ENCODE measurements around the gene GFAP. TPM values are rescaled to one million over a fixed set of nuclear protein-coding genes. Genes with fewer than 3 reads are reported as not detected.

Gene GFAP
- total RNA-seq, 1 donor from 2014 or later: not detected

DNA sequence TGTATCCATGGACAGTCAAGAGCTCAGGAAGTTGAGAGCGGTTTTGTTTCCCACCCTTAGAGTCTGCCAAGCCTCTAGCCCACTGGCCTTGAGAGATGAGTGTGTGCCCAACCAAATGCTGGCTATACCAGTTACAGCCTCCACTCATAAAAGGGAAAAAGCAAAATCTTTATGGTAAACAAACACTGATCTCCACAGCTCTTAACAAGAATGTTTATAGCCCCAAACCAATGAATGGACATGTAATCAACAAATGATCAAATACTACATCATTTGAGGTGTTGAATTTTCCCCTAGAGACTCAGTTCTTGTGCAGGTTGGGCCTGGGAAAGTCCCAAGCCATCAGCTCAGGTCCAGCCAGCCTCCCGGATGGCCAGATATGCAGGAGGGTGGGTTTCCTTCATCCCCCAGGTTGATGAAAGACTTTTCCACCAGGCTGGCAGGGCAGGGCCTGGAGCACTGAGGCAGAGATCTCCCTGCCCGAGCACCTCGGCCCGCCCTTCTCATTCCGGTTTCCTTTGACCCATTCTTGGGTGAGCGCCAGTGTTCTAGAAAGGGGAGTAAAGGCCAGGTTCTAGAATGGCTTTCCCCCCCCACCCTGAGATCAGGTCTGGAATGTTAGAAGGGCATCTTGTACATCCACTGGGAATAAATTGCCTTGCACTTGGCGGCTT is 12.2 kb downstream of the GFAP start:
- peak in 1 of 2 donors; percentile 47 for DNase-seq (ENCODE audit: low read depth in 2 of 2)

DNA sequence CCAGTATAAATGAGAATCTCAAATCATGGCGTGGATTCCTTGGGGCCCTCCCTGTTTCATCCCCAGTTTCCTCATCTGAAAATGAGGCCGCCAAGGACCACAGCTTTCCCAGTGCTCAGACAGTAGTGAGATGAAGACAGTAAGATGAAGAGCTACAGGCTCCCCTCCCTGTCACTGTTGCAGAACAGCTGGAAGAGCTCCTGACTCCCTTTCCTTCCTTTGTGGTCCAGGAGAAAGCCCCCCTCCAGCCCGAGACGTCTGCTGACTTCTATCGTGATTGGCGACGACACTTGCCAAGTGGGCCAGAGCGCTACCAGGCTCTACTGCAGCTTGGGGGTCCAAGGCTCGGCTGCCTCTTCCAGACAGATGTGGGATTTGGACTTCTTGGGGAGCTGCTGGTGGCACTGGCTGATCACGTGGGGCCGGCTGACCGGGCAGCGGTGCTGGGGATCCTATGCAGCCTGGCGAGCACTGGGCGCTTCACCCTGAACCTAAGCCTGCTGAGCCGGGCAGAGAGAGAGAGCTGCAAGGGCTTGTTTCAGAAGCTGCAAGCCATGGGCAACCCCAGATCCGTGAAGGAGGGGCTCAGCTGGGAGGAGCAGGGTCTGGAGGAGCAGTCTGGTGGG is 13.1 kb downstream of the GFAP start:
- DNase-seq (ENCODE audit: low read depth in 2 of 2): no peak

GRCh38 chr17:44901411-44901921 is 13.8 kb downstream of the GFAP start:
- DNase-seq (ENCODE audit: low read depth in 2 of 2): peak; percentile 74 to 88

GRCh38 chr17:44900894-44901293 is 14.4 kb downstream of the GFAP start:
- DNase-seq (ENCODE audit: low read depth in 2 of 2): peak; percentile 55 to 95

DNA sequence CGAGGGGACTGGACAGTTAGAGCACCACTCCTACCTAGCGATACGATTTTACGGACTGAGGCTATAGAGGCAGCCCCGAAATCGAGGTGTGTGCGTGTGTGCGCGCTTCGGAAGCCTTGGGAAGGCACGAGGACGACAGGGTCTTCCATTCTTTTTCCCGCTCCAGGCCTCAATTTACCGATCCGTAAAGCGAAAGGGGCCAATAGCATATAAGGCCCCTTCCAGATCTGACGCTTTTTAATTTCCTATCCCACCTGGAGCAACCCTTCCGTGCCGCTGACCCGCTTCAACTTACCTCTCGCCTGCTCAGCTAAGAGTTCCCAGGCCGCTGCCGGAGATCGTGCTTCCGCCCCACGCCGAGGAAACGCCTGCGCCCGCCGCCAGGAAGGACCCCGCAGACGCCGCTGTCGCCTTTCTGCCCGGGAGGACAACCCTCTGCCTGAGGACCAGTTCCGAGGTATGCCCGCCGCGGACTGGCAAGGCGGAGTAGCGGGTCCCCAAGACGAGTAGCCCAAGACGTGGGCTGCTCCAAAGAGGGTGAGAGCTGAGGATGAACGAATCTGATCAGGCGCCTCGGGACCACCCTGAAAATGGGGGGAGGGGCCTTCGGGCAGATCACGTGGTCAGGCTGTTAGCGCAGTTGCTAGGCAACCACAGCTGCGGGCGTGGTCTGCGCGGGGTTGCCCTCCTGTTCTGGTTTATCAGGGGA is 16.1 kb downstream of the GFAP start, which contains the start of gene EFTUD2:
Gene EFTUD2, minus strand, starts transcription at position 372 of the 709 bp plus-strand sequence. CDS start 4,924 bp downstream, outside the sequence.
- DNase-seq (ENCODE audit: low read depth in 2 of 2): peak; percentile 80 to 90

- peak; percentile 37 to 66 for DNase-seq (ENCODE audit: low read depth in 2 of 2)
Observed at GRCh38 chr17:44898768-44899073, 16.6 kb downstream of the GFAP start.

DNA sequence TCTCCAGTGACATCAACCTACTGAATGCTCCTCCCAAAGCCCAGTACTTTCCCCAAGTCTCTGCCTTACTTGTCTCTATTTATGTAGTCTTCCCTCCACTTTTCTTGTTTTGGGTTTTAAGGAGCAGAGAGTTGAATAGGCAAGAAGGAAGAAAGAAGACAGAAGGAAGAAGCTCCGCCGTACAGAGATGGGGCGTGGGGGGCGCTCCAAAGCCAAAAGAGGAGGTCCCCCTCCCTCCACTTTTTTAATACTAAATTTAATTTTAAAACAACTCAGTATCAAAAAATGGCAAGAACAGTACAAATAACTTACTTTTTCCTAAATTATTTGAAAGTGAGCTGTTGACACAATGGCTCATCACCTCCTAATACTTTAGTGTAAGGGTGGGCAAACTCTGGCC is 20.7 kb downstream of the GFAP start:
- no peak for DNase-seq (ENCODE audit: low read depth in 2 of 2)

- no peak for DNase-seq (ENCODE audit: low read depth in 2 of 2)
Observed at GRCh38 chr17:44892250-44892649, 23.1 kb downstream of the GFAP start.

GRCh38 chr17:44889003-44889402 is 26.3 kb downstream of the GFAP start:
- no peak for DNase-seq (ENCODE audit: low read depth in 2 of 2)

- no peak for DNase-seq (ENCODE audit: low read depth in 2 of 2)
Observed at GRCh38 chr17:44887971-44888954, 27.0 kb downstream of the GFAP start.

DNA sequence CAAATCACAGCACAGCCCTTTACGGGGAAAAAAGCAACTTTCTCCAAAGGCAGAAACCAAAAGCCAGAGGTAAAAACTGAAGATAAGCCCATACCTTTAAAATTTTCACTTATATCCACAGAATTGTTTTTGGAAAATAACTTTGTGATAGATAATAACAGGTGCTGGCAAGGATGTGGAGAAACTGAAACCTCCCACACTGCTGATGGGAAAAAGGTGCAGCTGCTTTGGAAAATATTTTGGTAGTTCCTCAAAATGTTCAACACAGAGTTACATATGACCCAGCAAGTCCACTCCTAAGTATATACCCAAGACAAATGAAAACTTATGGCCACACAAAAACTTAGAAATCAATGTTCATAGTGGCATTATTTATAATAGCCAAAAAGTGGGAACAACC is 28.3 kb downstream of the GFAP start:
- no peak for DNase-seq (ENCODE audit: low read depth in 2 of 2)

GRCh38 chr17:44884941-44885340 is 30.4 kb downstream of the GFAP start:
- no peak for DNase-seq (ENCODE audit: low read depth in 2 of 2)

GRCh38 chr17:44881145-44881544 is 34.2 kb downstream of the GFAP start:
- no peak for DNase-seq (ENCODE audit: low read depth in 2 of 2)

- no peak for DNase-seq (ENCODE audit: low read depth in 2 of 2)
Observed at GRCh38 chr17:44880062-44880461, 35.2 kb downstream of the GFAP start.

- no peak for DNase-seq (ENCODE audit: low read depth in 2 of 2)
Observed at GRCh38 chr17:44879376-44879775, 35.9 kb downstream of the GFAP start.

GRCh38 chr17:44878627-44879221 is 36.6 kb downstream of the GFAP start:
- DNase-seq (ENCODE audit: low read depth in 2 of 2): peak; percentile 9 to 49

GRCh38 chr17:44877121-44877520 is 38.2 kb downstream of the GFAP start:
- DNase-seq (ENCODE audit: low read depth in 2 of 2): no peak

DNA sequence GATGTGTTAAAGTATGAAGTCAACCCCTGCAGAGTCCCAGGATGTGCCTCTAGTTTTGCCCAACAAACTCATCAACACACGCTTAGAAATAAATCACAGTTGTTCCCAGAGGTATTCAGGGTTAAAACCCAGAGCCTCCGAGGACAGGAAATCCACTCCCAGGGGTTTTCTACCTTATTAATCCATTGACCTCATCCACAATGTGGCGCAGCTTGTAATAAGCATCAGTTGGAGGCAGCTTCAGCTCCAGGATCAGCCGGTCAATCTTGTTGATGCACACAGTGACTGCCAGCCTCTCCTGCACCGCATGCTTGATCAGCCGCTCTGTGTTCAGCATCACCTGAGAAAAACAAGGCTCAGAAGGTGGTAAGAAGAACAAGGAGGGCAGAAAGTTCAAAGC is 39.5 kb downstream of the GFAP start:
- no peak for DNase-seq (ENCODE audit: low read depth in 2 of 2)

- peak in 1 of 2 donors; percentile 67 for DNase-seq (ENCODE audit: low read depth in 2 of 2)
Observed at GRCh38 chr17:44872131-44872768, 43.0 kb downstream of the GFAP start.

DNA sequence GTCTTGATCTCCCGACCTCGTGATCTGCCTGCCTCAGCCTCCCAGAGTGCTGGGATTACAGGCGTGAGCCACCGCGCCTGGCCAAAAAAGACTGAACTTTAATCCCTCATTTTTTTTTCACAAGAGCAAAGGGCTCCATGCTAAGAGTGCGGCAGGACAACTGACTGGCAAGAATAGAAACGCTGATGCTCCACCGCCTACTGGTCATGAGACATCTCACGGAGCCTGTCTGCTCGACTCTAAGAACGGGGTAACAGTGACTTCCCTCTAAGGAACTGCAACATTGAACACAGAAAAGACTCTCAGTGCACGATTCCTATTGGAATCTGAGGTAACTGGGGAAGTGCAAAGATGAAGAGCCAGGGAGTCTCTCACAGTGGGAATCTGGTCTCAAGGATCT is 43.7 kb downstream of the GFAP start:
- no peak for DNase-seq (ENCODE audit: low read depth in 2 of 2)

Measured in dermis microvascular lymphatic vessel endothelial cell (primary cell).